OCI-LY7 (cell line): ENCODE data around the gene ACOT6. TPM values are rescaled to one million over a fixed set of nuclear protein-coding genes. Genes with fewer than 3 reads are reported as not detected.
A peak's percentile ranks its signal among the peaks of the same experiment; 100 is the strongest.
"Not testable (repeated sequence)": the region's sequence is repeated elsewhere in the genome, so short reads cannot be mapped to it uniquely, and the experiment has no call there.

Experiments used
- BruUV-seq: library from RNA; stranded (reverse); fragments of 400-500 nt; replicated peaks from 2 replicates; lab custom pipeline; 2021; lab: Mats Ljungman, UMichigan
- CTCF ChIA-PET: fragments of 300-600 bp; sonication (Branson Sonifier 250); formaldehyde crosslinking; loops from one replicate; lab custom pipeline; 2022; ENCODE audit warnings: antibody characterized with exemption; ENCODE audit not compliant: unreplicated experiment; lab: Charles Lee
- POLR2A ChIA-PET: fragments of 300-600 bp; sonication (Branson Sonifier 250); formaldehyde crosslinking; loops from one replicate; lab custom pipeline; 2022; ENCODE audit warnings: antibody characterized with exemption; lab: Charles Lee
- DNase-seq: peaks from one replicate; pipeline ENCODE4 v3.0.0-alpha.2; 2015; ENCODE audit warnings: low spot score
- H2AFZ ChIP-seq: fragments of 200-600 bp; sonication (generic), shearing (Covaris generic); 2 replicates; pipeline ENCODE4 v1.6.1; 2014; ENCODE audit warnings: mild to moderate bottlenecking, antibody characterized with exemption, low read length, moderate library complexity
- H3K27ac ChIP-seq: fragments of 200-600 bp; sonication (generic); 2 replicates; pipeline ENCODE4 v1.5.1; 2014; ENCODE audit warnings: mixed run types, low read depth, mild to moderate bottlenecking, moderate library complexity, low read length, inconsistent platforms; ENCODE audit not compliant: poor library complexity, severe bottlenecking
- H3K36me3 ChIP-seq: fragments of 200-600 bp; sonication (generic); 2 replicates; pipeline ENCODE4 v1.6.1; 2014; ENCODE audit warnings: mild to moderate bottlenecking, antibody characterized with exemption, low read length, moderate library complexity, mixed read lengths; ENCODE audit not compliant: insufficient read depth
- H3K4me1 ChIP-seq: fragments of 200-600 bp; sonication (generic); 2 replicates; pipeline ENCODE4 v1.5.1; 2014; ENCODE audit warnings: mild to moderate bottlenecking, low read length; ENCODE audit not compliant: insufficient read depth, poor library complexity, severe bottlenecking
- H3K4me2 ChIP-seq: fragments of 200-600 bp; sonication (generic); 2 replicates; pipeline ENCODE4 v1.6.1; 2014; ENCODE audit warnings: mild to moderate bottlenecking, low read length
- H3K4me3 ChIP-seq: fragments of 200-600 bp; sonication (generic); 2 replicates; pipeline ENCODE4 v1.5.1; 2014; ENCODE audit warnings: mild to moderate bottlenecking, low read depth, low read length; ENCODE audit not compliant: poor library complexity, severe bottlenecking
- H3K79me2 ChIP-seq: fragments of 200-600 bp; sonication (generic); 2 replicates; pipeline ENCODE4 v1.6.1; 2016; ENCODE audit warnings: low read depth, mild to moderate bottlenecking, low read length, moderate library complexity, mixed read lengths; ENCODE audit not compliant: insufficient read depth
- H3K9me2 ChIP-seq: fragments of 200-600 bp; sonication (generic); 2 replicates; pipeline ENCODE4 v1.6.1; 2016; ENCODE audit warnings: mild to moderate bottlenecking, low read length, mixed read lengths; ENCODE audit not compliant: insufficient read depth
- H3K9me3 ChIP-seq: fragments of 200-600 bp; sonication (generic); 2 replicates; pipeline ENCODE4 v1.6.1; 2014; ENCODE audit warnings: mild to moderate bottlenecking, mixed run types, low read length, mixed read lengths
- H4K20me1 ChIP-seq: fragments of 200-600 bp; sonication (generic); 2 replicates; pipeline ENCODE4 v1.6.1; 2014; ENCODE audit warnings: mild to moderate bottlenecking, antibody characterized with exemption, low read length, moderate library complexity, mixed read lengths; ENCODE audit not compliant: insufficient read depth
- EZH2phosphoT487 ChIP-seq: fragments of 200-600 bp; sonication (generic); IDR thresholded peaks from 2 replicates; pipeline ENCODE4 v1.6.1; 2018; ENCODE audit warnings: low read depth, borderline replicate concordance, mild to moderate bottlenecking, mixed run types, antibody characterized with exemption, low read length, moderate library complexity, mixed read lengths
- intact Hi-C: fragments of 100-400 bp; cut with micrococcal nuclease; formaldehyde crosslinking; loops from one replicate; pipeline ENCODE4 v1.10.0; 2022; ENCODE audit not compliant: unreplicated experiment
- total RNA-seq, 2 experiments: library from RNA; depleted of rRNA in 1 of 2; stranded (reverse); fragments of >200 nt in 1 of 2; shearing (Covaris generic) in 1 of 2; gene quantifications; 2 replicates each; pipeline ENCODE4 v1.2.3, GENCODE V29; 2014 to 2022
- TF ChIP-seq, protein P1 (sequence below): fragments of 200-600 bp; sonication (generic); conservative IDR thresholded peaks from 2 replicates; pipeline ENCODE4 v1.5.1; 2014; ENCODE audit warnings: mild to moderate bottlenecking, antibody characterized with exemption, low read length, moderate library complexity, mixed read lengths

The ACOT6 gene
- total RNA-seq, 2 experiments from 2014 or later, result not detected

DNA sequence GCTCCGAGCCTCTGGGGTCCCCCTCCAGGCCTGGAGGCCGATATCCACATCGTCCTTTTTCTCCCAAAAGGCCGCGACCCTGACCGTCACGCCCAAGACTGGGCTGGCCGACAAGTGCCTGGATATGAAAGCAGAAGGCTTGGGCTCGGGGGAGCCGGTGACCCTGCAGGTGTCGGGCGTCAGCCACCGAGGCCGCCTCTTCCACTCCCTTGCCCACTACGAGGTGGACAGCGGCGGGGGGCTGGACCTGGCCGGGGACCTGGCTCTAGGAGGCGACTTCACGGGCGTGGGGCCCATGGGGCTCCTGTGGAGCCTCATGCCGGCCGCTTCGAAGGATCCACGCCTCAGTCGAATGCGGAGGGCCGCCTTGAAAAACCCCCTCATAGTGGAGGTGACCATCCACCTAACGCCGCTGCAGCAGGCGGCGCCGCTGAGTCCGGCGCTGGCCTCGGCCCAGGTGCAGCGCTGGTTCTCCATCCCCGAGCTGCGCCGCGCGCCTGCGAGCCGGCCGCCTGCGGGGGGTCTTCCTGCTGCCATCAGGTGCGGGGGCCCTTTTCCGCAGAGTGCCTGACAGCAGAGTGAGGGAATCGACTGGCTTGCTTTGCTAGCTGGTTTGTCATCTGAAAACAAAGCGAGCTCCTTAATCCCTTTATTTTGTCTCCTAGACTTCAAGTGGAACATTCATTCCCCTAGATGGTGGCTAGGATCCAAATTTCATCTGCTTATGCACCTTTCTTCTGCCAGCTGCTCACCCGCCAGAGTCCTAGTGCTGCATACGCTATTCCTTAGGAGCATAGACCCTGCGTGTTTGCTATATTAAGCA, 21.9 kb downstream of the ACOT6 start:
- no TSS peak for BruUV-seq
- no peaks in the 10 kb centered on the region for H3K9me2 ChIP-seq
- H3K4me2 ChIP-seq, result peak overlapping the region; percentile 44; the same call in 1 of the 2 replicates
- ChIA-PET POLR2A (interaction anchor here (0.7 kb wide), 1 partner anchor 194 kb away, joined by 4 read pairs; no protein-coding TSS in a partner anchor), CTCF (no interaction called here)
- peak overlapping the region; percentile 71; the same call in 1 of the 2 replicates for H2AFZ ChIP-seq
- DNase-seq, result no peak
- intact Hi-C loops, result loop anchor here (5.0 kb wide), 1 partner anchor 127 kb away; no protein-coding TSS in a partner anchor
- no peak overlapping the region for H3K27ac ChIP-seq
- H3K79me2 ChIP-seq, result no peaks in the 10 kb centered on the region
- H3K36me3 ChIP-seq, result no peaks in the 10 kb centered on the region
- H3K4me3 ChIP-seq, result peak overlapping the region; percentile 14
- H3K9me3 ChIP-seq, result no peaks in the 10 kb centered on the region
- no peak for TF ChIP-seq EZH2phosphoT487
- TF ChIP-seq, protein P1, sequence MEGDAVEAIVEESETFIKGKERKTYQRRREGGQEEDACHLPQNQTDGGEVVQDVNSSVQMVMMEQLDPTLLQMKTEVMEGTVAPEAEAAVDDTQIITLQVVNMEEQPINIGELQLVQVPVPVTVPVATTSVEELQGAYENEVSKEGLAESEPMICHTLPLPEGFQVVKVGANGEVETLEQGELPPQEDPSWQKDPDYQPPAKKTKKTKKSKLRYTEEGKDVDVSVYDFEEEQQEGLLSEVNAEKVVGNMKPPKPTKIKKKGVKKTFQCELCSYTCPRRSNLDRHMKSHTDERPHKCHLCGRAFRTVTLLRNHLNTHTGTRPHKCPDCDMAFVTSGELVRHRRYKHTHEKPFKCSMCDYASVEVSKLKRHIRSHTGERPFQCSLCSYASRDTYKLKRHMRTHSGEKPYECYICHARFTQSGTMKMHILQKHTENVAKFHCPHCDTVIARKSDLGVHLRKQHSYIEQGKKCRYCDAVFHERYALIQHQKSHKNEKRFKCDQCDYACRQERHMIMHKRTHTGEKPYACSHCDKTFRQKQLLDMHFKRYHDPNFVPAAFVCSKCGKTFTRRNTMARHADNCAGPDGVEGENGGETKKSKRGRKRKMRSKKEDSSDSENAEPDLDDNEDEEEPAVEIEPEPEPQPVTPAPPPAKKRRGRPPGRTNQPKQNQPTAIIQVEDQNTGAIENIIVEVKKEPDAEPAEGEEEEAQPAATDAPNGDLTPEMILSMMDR, result no peak
- H4K20me1 ChIP-seq, result no peaks in the 10 kb centered on the region
- H3K4me1 ChIP-seq, result peaks cover 7% of the 10 kb centered on the region

GRCh38 chr14:73636355-73636754, 24.0 kb downstream of the ACOT6 start:
- H3K79me2 ChIP-seq, DNase-seq, H4K20me1 ChIP-seq, H3K36me3 ChIP-seq, BruUV-seq, H3K27ac ChIP-seq, H3K9me3 ChIP-seq, H3K9me2 ChIP-seq, H3K4me3 ChIP-seq, intact Hi-C loops, CTCF ChIA-PET, H2AFZ ChIP-seq, H3K4me1 ChIP-seq, H3K4me2 ChIP-seq: not testable (repeated sequence)
- POLR2A ChIA-PET, result interaction anchor here (0.8 kb wide), 1 partner anchor 28 kb away, joined by 4 read pairs; no protein-coding TSS in a partner anchor

GRCh38 chr14:73637830-73638229, 25.5 kb downstream of the ACOT6 start:
- CTCF ChIA-PET, result interaction anchor here (0.6 kb wide), 1 partner anchor 143 kb away, joined by 3 read pairs; no protein-coding TSS in a partner anchor
- POLR2A ChIA-PET, result interaction anchor here (0.6 to 1.5 kb wide), 2 partner anchors 13 to 220 kb away, joined by 4 to 7 read pairs; no protein-coding TSS in a partner anchor
- H2AFZ ChIP-seq, result no peak overlapping the region
- H3K4me3 ChIP-seq, result no peak overlapping the region
- no peak overlapping the region for H3K4me2 ChIP-seq
- no peak overlapping the region for H3K27ac ChIP-seq
- no peak for DNase-seq
- intact Hi-C loops, result no loop called here
- no peaks in the 10 kb centered on the region for H4K20me1 ChIP-seq
- no peak for TF ChIP-seq EZH2phosphoT487
- TF ChIP-seq, protein P1, result no peak
- H3K36me3 ChIP-seq, result no peaks in the 10 kb centered on the region
- H3K9me3 ChIP-seq, result no peaks in the 10 kb centered on the region
- no peaks in the 10 kb centered on the region for H3K9me2 ChIP-seq
- BruUV-seq, result no TSS peak
- H3K79me2 ChIP-seq, result no peaks in the 10 kb centered on the region
- H3K4me1 ChIP-seq, result peaks cover 7% of the 10 kb centered on the region
